ENCODE data around the gene SCUBE1. TPM values are rescaled to one million over a fixed set of nuclear protein-coding genes. Genes with fewer than 3 reads are reported as not detected.

Gene SCUBE1
- total and polyA plus RNA-seq, 2 of the 8 experiments (the other 6 are each of a cell fraction or from before 2014, with no cell fraction given), result 2.3 to 4.9 TPM

DNA sequence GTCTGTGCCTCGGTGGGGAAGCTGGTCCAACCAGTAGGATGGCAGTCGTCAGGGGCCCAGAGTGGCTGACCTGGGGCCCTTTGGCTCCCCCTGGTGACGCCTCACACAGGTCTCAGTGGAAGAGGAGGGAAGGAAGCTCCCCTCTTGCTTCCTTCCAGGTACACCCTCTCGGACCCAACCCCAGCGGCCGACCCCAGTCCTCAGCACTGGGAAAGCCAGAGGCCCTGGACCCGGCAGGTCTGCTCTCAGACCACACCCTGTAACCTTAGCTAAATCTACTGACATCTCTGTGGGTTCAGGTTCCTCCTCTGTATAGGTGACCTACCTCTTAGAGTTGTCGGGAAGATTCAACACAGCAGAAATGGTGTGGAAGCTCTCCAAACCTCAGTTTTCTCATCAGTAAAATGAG is 3.4 kb upstream of the SCUBE1 start:
- Histone ChIP-seq H2BK120ac (replicated peaks; ENCODE audit: low read depth, low read length) (no peak overlapping the region), H4K5ac (ENCODE audit: insufficient read length, low read depth, low read length) (no peak overlapping the region), H2BK5ac (ENCODE audit: low read depth, low read length) (no peak overlapping the region), H3K56ac (replicated peaks; ENCODE audit: insufficient read length, low read depth, low read length) (no peak overlapping the region), H3K14ac (ENCODE audit: insufficient read length) (no peak overlapping the region), H3K79me1 (ENCODE audit: low read depth, low read length) (no peaks in the 10 kb centered on the region), H3K18ac (ENCODE audit: extremely low read depth, low read length) (no peak overlapping the region), H4K8ac (ENCODE audit: extremely low read depth, insufficient read depth, low read length) (no peak overlapping the region), H4K91ac (replicated peaks; ENCODE audit: insufficient read length, low read length) (no peak overlapping the region), H2BK20ac (ENCODE audit: low read length) (no peak overlapping the region), H3K36me3 (ENCODE audit: control insufficient read depth in 2 of 4, insufficient read depth in 4 of 4, low read length in 3 of 4) (no peaks in the 10 kb centered on the region), H3K23ac (ENCODE audit: insufficient read length) (no peak overlapping the region), H3K4me2 (ENCODE audit: insufficient read depth in 1 of 2, low read depth in 2 of 2, low read length in 2 of 2) (no peak overlapping the region), H2AFZ (ENCODE audit: low read length) (no peak overlapping the region), H3K4me1 (replicated peaks in 1 of 4; ENCODE audit: control insufficient read depth in 3 of 4, insufficient read depth in 4 of 4, low read length in 3 of 4) (peaks cover 0 to 2% (median under 1%) of the 10 kb centered on the region in 4 experiments; a peak in 2 of 7 replicates), H4K20me1 (replicated peaks in 1 of 2; ENCODE audit: control insufficient read depth in 1 of 2, insufficient read depth in 2 of 2, low read length in 2 of 2) (peaks cover 0 to 4% of the 10 kb centered on the region in 2 experiments), H2AK5ac (ENCODE audit: low read depth, low read length) (no peak overlapping the region), H2BK15ac (ENCODE audit: low read length) (no peak overlapping the region; the same call in 1 of the 2 replicates), H3K9ac (replicated peaks in 1 of 4; ENCODE audit: extremely low read depth in 1 of 4, low read depth in 3 of 4, low read length in 3 of 4) (no peak overlapping the region), H3K27me3 (replicated peaks in 1 of 4; ENCODE audit: control insufficient read depth in 3 of 4, extremely low read depth in 1 of 4, insufficient read depth in 3 of 4, low read length in 3 of 4) (peaks cover 18 to 37% (median 33%) of the 10 kb centered on the region in 4 experiments), H2BK12ac (ENCODE audit: low read depth, low read length) (no peak overlapping the region), H3K9me3 (ENCODE audit: insufficient read depth in 2 of 2, low read depth in 1 of 2, low read length in 1 of 2) (no peaks in the 10 kb centered on the region), H3K27ac (ENCODE audit: low read depth, low read length) (no peak overlapping the region), H3K4ac (replicated peaks; ENCODE audit: insufficient read length, low read depth, low read length) (no peak overlapping the region), H3K23me2 (ENCODE audit: low read depth, low read length) (peaks cover 9% of the 10 kb centered on the region; the same call in 1 of the 2 replicates), H3K4me3 (ENCODE audit: extremely low read depth in 1 of 4, insufficient read depth in 2 of 4, low read depth in 3 of 4, low read length in 4 of 4) (no peak overlapping the region), H3K79me2 (ENCODE audit: control insufficient read depth in 1 of 2, insufficient read depth in 2 of 2, low read length in 2 of 2) (no peaks in the 10 kb centered on the region)
- DNase-seq (ENCODE audit: low read depth in 1 of 2, low spot score in 2 of 2) (peak; percentile 56 to 87), FAIRE-seq (no peak)
- ChIA-PET POLR2A (ENCODE audit: partially characterized antibody) (interaction anchor here (1.0 to 3.0 kb wide), 5 partner anchors 11 to 182 kb away, joined by 3 to 14 read pairs (median 3); no protein-coding TSS in a partner anchor), CTCF (ENCODE audit: partially characterized antibody) (interaction anchor here (0.6 to 14.2 kb wide), 52 partner anchors 11 to 1246 kb away, joined by 3 to 335 read pairs (median 5); no protein-coding TSS in a partner anchor)
- 44% methylated on average over 8 of the region's 8 CpGs; no CpG with 5 or more reads in 1 of the 2 experiments for WGBS, 2 experiments (ENCODE audit: extremely low coverage in 1 of 2, insufficient coverage in 1 of 2, insufficient read length in 1 of 2, insufficient replicate concordance in 2 of 2, low coverage in 1 of 2, low lambda C conversion rate in 2 of 2, missing lambda C conversion rate in 1 of 2)
- TF ChIP-seq CREB1 (IDR thresholded peaks at IDR 0.05), result peak; percentile 44
- TF ChIP-seq SUZ12 (IDR thresholded peaks at IDR 0.05; ENCODE audit: low read length), result no peak
- TF ChIP-seq TAF1 (IDR thresholded peaks at IDR 0.05; ENCODE audit: low read depth, low read length), result no peak
- TF ChIP-seq ATF3 (IDR thresholded peaks at IDR 0.05; ENCODE audit: insufficient read depth, low read depth, low read length), result no peak
- peak; percentile 30; the same call in 1 of the 2 replicates for TF ChIP-seq JUN (IDR thresholded peaks at IDR 0.05; ENCODE audit: low read depth, low read length)
- TF ChIP-seq BRCA1 (IDR thresholded peaks at IDR 0.05; ENCODE audit: low read depth, low read length), result no peak
- no peak for TF ChIP-seq POU5F1 (IDR thresholded peaks at IDR 0.05; ENCODE audit: low read depth, low read length)
- peak; percentile 74 to 85 for TF ChIP-seq RAD21 (IDR thresholded peaks at IDR 0.05 in 1 of 2, conservative IDR thresholded peaks at IDR 0.05 in 1 of 2; ENCODE audit: low read depth in 2 of 2, low read length in 2 of 2)
- TF ChIP-seq, protein P1, sequence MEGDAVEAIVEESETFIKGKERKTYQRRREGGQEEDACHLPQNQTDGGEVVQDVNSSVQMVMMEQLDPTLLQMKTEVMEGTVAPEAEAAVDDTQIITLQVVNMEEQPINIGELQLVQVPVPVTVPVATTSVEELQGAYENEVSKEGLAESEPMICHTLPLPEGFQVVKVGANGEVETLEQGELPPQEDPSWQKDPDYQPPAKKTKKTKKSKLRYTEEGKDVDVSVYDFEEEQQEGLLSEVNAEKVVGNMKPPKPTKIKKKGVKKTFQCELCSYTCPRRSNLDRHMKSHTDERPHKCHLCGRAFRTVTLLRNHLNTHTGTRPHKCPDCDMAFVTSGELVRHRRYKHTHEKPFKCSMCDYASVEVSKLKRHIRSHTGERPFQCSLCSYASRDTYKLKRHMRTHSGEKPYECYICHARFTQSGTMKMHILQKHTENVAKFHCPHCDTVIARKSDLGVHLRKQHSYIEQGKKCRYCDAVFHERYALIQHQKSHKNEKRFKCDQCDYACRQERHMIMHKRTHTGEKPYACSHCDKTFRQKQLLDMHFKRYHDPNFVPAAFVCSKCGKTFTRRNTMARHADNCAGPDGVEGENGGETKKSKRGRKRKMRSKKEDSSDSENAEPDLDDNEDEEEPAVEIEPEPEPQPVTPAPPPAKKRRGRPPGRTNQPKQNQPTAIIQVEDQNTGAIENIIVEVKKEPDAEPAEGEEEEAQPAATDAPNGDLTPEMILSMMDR (IDR thresholded peaks at IDR 0.05; ENCODE audit: control extremely low read depth in 1 of 3, insufficient read depth in 1 of 3, low read depth in 1 of 3, low read length in 3 of 3), result peak; percentile 80 to 88 (median 87)
